Progenitor cell of endocrine pancreas (in vitro differentiated cells): ENCODE measurements around the gene MRGPRF. TPM values are rescaled to one million over a fixed set of nuclear protein-coding genes. Genes with fewer than 3 reads are reported as not detected.

Experiments used
- DNase-seq: peaks from one replicate; pipeline ENCODE4 v3.0.0; 2021; ENCODE audit warnings: low spot score; ENCODE audit not compliant: unreplicated experiment
- H3K27ac Mint-ChIP-seq: 2 replicates; pipeline ENCODE4 v1.8.0; 2021; ENCODE audit warnings: mild to moderate bottlenecking, moderate library complexity, mixed read lengths
- H3K27me3 Mint-ChIP-seq: 2 replicates; pipeline ENCODE4 v1.8.0; 2021; ENCODE audit warnings: mixed read lengths
- H3K36me3 Mint-ChIP-seq: 2 replicates; pipeline ENCODE4 v1.8.0; 2022; ENCODE audit warnings: mixed read lengths; ENCODE audit not compliant: insufficient read depth
- H3K4me1 Mint-ChIP-seq: 2 replicates; pipeline ENCODE4 v1.8.0; 2021; ENCODE audit warnings: low read depth, mixed read lengths
- H3K4me3 Mint-ChIP-seq: 2 replicates; pipeline ENCODE4 v1.8.0; 2021; ENCODE audit warnings: low read depth, mild to moderate bottlenecking, moderate library complexity, mixed read lengths
- H3K9me3 Mint-ChIP-seq: 2 replicates; pipeline ENCODE4 v1.8.0; 2021; ENCODE audit warnings: low read depth, mixed read lengths
- CTCF ChIP-seq: fragments of 200-600 bp; sonication (generic); IDR thresholded peaks from one replicate; pipeline ENCODE4 v1.5.0; 2021; ENCODE audit warnings: antibody characterized with exemption, mild to moderate bottlenecking; ENCODE audit not compliant: unreplicated experiment
- total RNA-seq: library from RNA; stranded (reverse); gene quantifications from 2 replicates; pipeline ENCODE4 v1.2.1, GENCODE V29; 2021

Gene MRGPRF
- total RNA-seq, 1 donor from 2014 or later: 0.41 TPM

GRCh38 chr11:69010361-69010891, 2.6 kb downstream of the MRGPRF start:
- no peak overlapping the region for H3K4me3 Mint-ChIP-seq
- H3K27me3 Mint-ChIP-seq: peaks cover 18% of the 10 kb centered on the region
- no peaks in the 10 kb centered on the region for H3K9me3 Mint-ChIP-seq
- no peak for DNase-seq
- peaks cover 32% of the 10 kb centered on the region for H3K4me1 Mint-ChIP-seq
- H3K36me3 Mint-ChIP-seq: no peaks in the 10 kb centered on the region
- H3K27ac Mint-ChIP-seq: no peak overlapping the region
- no peak for TF ChIP-seq CTCF

- Mint-ChIP-seq H3K9me3 (no peaks in the 10 kb centered on the region), H3K27me3 (peaks cover 17% of the 10 kb centered on the region), H3K36me3 (no peaks in the 10 kb centered on the region), H3K4me3 (no peak overlapping the region), H3K4me1 (peaks cover 30% of the 10 kb centered on the region), H3K27ac (no peak overlapping the region)
- TF ChIP-seq CTCF: no peak
- no peak for DNase-seq
Observed at GRCh38 chr11:69009441-69010211, 3.4 kb downstream of the MRGPRF start.

GRCh38 chr11:69008737-69009440, 4.2 kb downstream of the MRGPRF start:
- peak overlapping the region; percentile 93 for H3K27ac Mint-ChIP-seq
- no peaks in the 10 kb centered on the region for H3K36me3 Mint-ChIP-seq
- peaks cover 15% of the 10 kb centered on the region for H3K27me3 Mint-ChIP-seq

GRCh38 chr11:69007975-69008381, 5.1 kb downstream of the MRGPRF start:
- no peak for TF ChIP-seq CTCF
- H3K9me3 Mint-ChIP-seq: no peaks in the 10 kb centered on the region
- peaks cover 23% of the 10 kb centered on the region for H3K4me1 Mint-ChIP-seq
- peak overlapping the region; percentile 93 for H3K27ac Mint-ChIP-seq
- H3K27me3 Mint-ChIP-seq: peaks cover 12% of the 10 kb centered on the region
- no peak for DNase-seq
- no peak overlapping the region for H3K4me3 Mint-ChIP-seq
- H3K36me3 Mint-ChIP-seq: no peaks in the 10 kb centered on the region

More at GRCh38 chr11:69008737-69009440, 4.2 kb downstream of the MRGPRF start:
- no peak for DNase-seq
- H3K4me3 Mint-ChIP-seq: no peak overlapping the region
- H3K9me3 Mint-ChIP-seq: no peaks in the 10 kb centered on the region
- no peak for TF ChIP-seq CTCF
- peaks cover 25% of the 10 kb centered on the region for H3K4me1 Mint-ChIP-seq

- DNase-seq: no peak
- peaks cover 5% of the 10 kb centered on the region for H3K27me3 Mint-ChIP-seq
- no peaks in the 10 kb centered on the region for H3K36me3 Mint-ChIP-seq
- no peak overlapping the region for H3K27ac Mint-ChIP-seq
- peaks cover 23% of the 10 kb centered on the region for H3K4me1 Mint-ChIP-seq
- H3K4me3 Mint-ChIP-seq: no peak overlapping the region
- H3K9me3 Mint-ChIP-seq: no peaks in the 10 kb centered on the region
- TF ChIP-seq CTCF: no peak
Observed at GRCh38 chr11:69006816-69007215, 6.2 kb downstream of the MRGPRF start.
